AG04450 (cell line): ENCODE measurements around the gene RALGPS1. TPM values are rescaled to one million over a fixed set of nuclear protein-coding genes. Genes with fewer than 3 reads are reported as not detected.

Experiments
- CTCF ChIA-PET: fragments of 300-600, 350-600 bp; formaldehyde crosslinking; extraction: SDS; loops from one replicate; lab custom pipeline; 2022; ENCODE audit warnings: antibody characterized with exemption, inconsistent platforms; lab: Charles Lee
- POLR2A ChIA-PET: fragments of 350-600 bp; formaldehyde crosslinking; extraction: SDS; loops from one replicate; lab custom pipeline; 2021; ENCODE audit warnings: antibody characterized with exemption, inconsistent platforms; lab: Yijun Ruan, JAX
- DNase-seq: peaks from one replicate; pipeline ENCODE4 v3.0.0-alpha.2; 2011; ENCODE audit warnings: low read depth, low spot score
- H3K27ac ChIP-seq: one replicate; pipeline ENCODE4 v1.5.1; 2012; ENCODE audit warnings: low read depth, low read length, control low read depth
- H3K27me3 ChIP-seq: one replicate; pipeline ENCODE4 v1.6.0; 2012; ENCODE audit warnings: low read length; ENCODE audit not compliant: control insufficient read depth, insufficient read depth
- H3K4me3 ChIP-seq: 2 replicates; pipeline ENCODE4 v1.5.1; 2011; ENCODE audit warnings: mild to moderate bottlenecking, low read depth, low read length, control low read depth
- H3K9me3 ChIP-seq: 2 replicates; pipeline ENCODE4 v1.5.1; 2012; ENCODE audit warnings: low read length; ENCODE audit not compliant: control insufficient read depth, insufficient read depth
- CTCF ChIP-seq: IDR thresholded peaks from 2 replicates; pipeline ENCODE4 v1.5.1; 2011; ENCODE audit warnings: low read depth, low read length, control low read depth, inconsistent platforms
- polyA plus RNA-seq: library from polyadenylated mRNA; depleted of rRNA; stranded (reverse); fragments of >200 nt; gene quantifications from 2 replicates; pipeline ENCODE4 v1.2.3, GENCODE V29; 2011

Gene RALGPS1
- polyA plus RNA-seq, 1 experiment, result 4.6 TPM

GRCh38 chr9:127133739-127134167, 219.2 kb downstream of the RALGPS1 start:
- H3K4me3 ChIP-seq, result peak overlapping the region; percentile 34
- peak overlapping the region; percentile 98 for H3K27ac ChIP-seq
- TF ChIP-seq CTCF, result no peak
- no peaks in the 10 kb centered on the region for H3K27me3 ChIP-seq
- CTCF ChIA-PET, result interaction anchor here (1.0 to 1.8 kb wide), 5 partner anchors 9 to 66 kb away, joined by 3 to 6 read pairs (median 4); partner anchors contain the start of gene ANGPTL2
- DNase-seq, result peak; percentile 85
- H3K9me3 ChIP-seq, result no peaks in the 10 kb centered on the region
- POLR2A ChIA-PET, result interaction anchor here (0.6 to 3.0 kb wide), 8 partner anchors 12 to 276 kb away, joined by 3 to 65 read pairs (median 4); partner anchors contain the start of gene ANGPTL2

- POLR2A ChIA-PET, result interaction anchor here (1.4 to 3.0 kb wide), 3 partner anchors 13 to 52 kb away, joined by 7 to 65 read pairs (median 30); partner anchors contain the start of gene ANGPTL2
- peak overlapping the region; percentile 98 for H3K27ac ChIP-seq
- TF ChIP-seq CTCF, result no peak
- H3K27me3 ChIP-seq, result peaks cover 3% of the 10 kb centered on the region
- DNase-seq, result no peak
- H3K9me3 ChIP-seq, result no peaks in the 10 kb centered on the region
- no peak overlapping the region for H3K4me3 ChIP-seq
- CTCF ChIA-PET, result interaction anchor here (1.2 to 1.3 kb wide), 3 partner anchors 8 to 65 kb away, joined by 4 read pairs; no protein-coding TSS in a partner anchor
Observed at GRCh38 chr9:127135056-127135745, 220.6 kb downstream of the RALGPS1 start.

- CTCF ChIA-PET, result no interaction called here
- TF ChIP-seq CTCF, result no peak
Observed at GRCh38 chr9:127136081-127136879, 221.7 kb downstream of the RALGPS1 start.

GRCh38 chr9:127136880-127137639, 222.5 kb downstream of the RALGPS1 start:
- Histone ChIP-seq H3K4me3 (no peak overlapping the region), H3K27me3 (peaks cover 3% of the 10 kb centered on the region), H3K9me3 (no peaks in the 10 kb centered on the region), H3K27ac (no peak overlapping the region)
- POLR2A ChIA-PET, result no interaction called here
- TF ChIP-seq CTCF, result no peak
- CTCF ChIA-PET, result interaction anchor here (0.8 kb wide), 1 partner anchor 172 kb away, joined by 3 read pairs; no protein-coding TSS in a partner anchor
- DNase-seq, result no peak

More at GRCh38 chr9:127136081-127136879, 221.7 kb downstream of the RALGPS1 start:
- Histone ChIP-seq H3K27me3 (peaks cover 3% of the 10 kb centered on the region), H3K9me3 (no peaks in the 10 kb centered on the region), H3K27ac (no peak overlapping the region), H3K4me3 (no peak overlapping the region)
- DNase-seq, result no peak
- POLR2A ChIA-PET, result no interaction called here
